Common myeloid progenitor, CD34-positive (primary cell): ENCODE results near the gene BNIP3.

Experiments
- CTCF ChIA-PET: fragments of 350-600 bp; sonication (Branson Sonifier 250); formaldehyde crosslinking; loops from one replicate; lab custom pipeline; 2021; ENCODE audit warnings: antibody characterized with exemption; lab: Charles Lee
- POLR2A ChIA-PET: fragments of 350-600 bp; sonication (Branson Sonifier 250); formaldehyde crosslinking; loops from one replicate; lab custom pipeline; 2021; ENCODE audit warnings: antibody characterized with exemption; lab: Charles Lee
- DNase-seq, 3 donors: peaks; one replicate each; pipeline versions ENCODE4 v3.0.0 to v3.0.0-alpha.2; 2013
- H3K27ac ChIP-seq, 2 experiments: 1 replicate in 1 of 2; 2 replicates in 1 of 2; pipeline ENCODE4 v1.7.0; 2013; ENCODE audit warnings: inconsistent platforms in 2 of 2, low read length in 2 of 2, mild to moderate bottlenecking in 2 of 2, low read depth in 1 of 2, moderate library complexity in 1 of 2; ENCODE audit not compliant: severe bottlenecking in 2 of 2, insufficient read depth in 1 of 2, poor library complexity in 1 of 2
- H3K27me3 ChIP-seq, 5 experiments: replicated peaks in 2 of 5; 1 replicate in 3 of 5; 2 replicates in 2 of 5; pipeline versions ENCODE4 v1.6.1 to v1.7.0; 2013; ENCODE audit warnings: low read length in 4 of 5, mild to moderate bottlenecking in 2 of 5, moderate library complexity in 2 of 5, inconsistent platforms in 1 of 5; ENCODE audit not compliant: insufficient read depth in 5 of 5, control insufficient read depth in 4 of 5
- H3K36me3 ChIP-seq, 4 experiments: 1 replicate in 2 of 4; 2 replicates in 2 of 4; pipeline versions ENCODE4 v1.6.1 to v1.7.0; 2013; ENCODE audit warnings: low read length in 3 of 4, control low read depth in 1 of 4, mild to moderate bottlenecking in 1 of 4; ENCODE audit not compliant: control insufficient read depth in 4 of 4, insufficient read depth in 4 of 4
- H3K4me1 ChIP-seq, 4 experiments: 1 replicate in 3 of 4; 2 replicates in 1 of 4; pipeline versions ENCODE4 v1.6.1 to v1.7.1; 2013; ENCODE audit warnings: low read length in 3 of 4, mild to moderate bottlenecking in 3 of 4, control low read depth in 1 of 4, inconsistent platforms in 1 of 4, moderate library complexity in 1 of 4; ENCODE audit not compliant: control insufficient read depth in 4 of 4, insufficient read depth in 4 of 4; ENCODE audit errors: control extremely low read depth in 1 of 4
- H3K4me3 ChIP-seq, 7 experiments: 1 replicate in 4 of 7; 2 replicates in 3 of 7; pipeline versions ENCODE4 v1.5.1 to v1.7.0; 2013; ENCODE audit warnings: mild to moderate bottlenecking in 7 of 7, low read length in 6 of 7, moderate library complexity in 6 of 7, inconsistent platforms in 2 of 7, low read depth in 2 of 7, control low read depth in 1 of 7; ENCODE audit not compliant: insufficient read depth in 4 of 7, control insufficient read depth in 1 of 7; ENCODE audit errors: extremely low read depth in 1 of 7
- H3K9me3 ChIP-seq, 5 experiments: 1 replicate in 4 of 5; 2 replicates in 1 of 5; pipeline versions ENCODE4 v1.6.1 to v1.7.1; 2013; ENCODE audit warnings: low read length in 4 of 5, mild to moderate bottlenecking in 2 of 5, inconsistent platforms in 1 of 5, low read depth in 1 of 5, moderate library complexity in 1 of 5; ENCODE audit not compliant: control insufficient read depth in 4 of 5, insufficient read depth in 2 of 5; ENCODE audit errors: control extremely low read depth in 1 of 5
- WGBS: methylation state at CpG from one replicate; pipeline ENCODE4 v1.1.5; 2013; ENCODE audit not compliant: insufficient coverage; 5-methylcytosine and 5-hydroxymethylcytosine counted together

Gene BNIP3

DNA sequence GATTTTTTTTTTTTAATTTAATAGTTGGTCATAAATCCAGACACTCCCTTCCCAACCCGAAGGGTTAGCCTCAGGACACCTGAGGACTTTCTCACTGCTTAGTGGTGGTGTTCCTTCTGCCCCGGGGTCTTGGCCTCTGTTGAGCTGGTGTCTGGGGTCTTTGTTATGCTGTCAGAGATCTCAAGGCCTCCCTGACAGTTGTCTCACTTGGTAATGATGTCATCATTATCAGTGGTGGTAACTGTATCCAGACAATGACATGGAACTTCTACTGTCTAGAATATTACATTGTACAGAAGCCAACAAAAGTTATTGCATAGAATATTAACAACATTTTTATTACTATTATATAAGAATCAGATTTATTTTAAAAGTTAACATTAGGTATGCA lies 48.0 kb downstream of the BNIP3 start:
- Histone ChIP-seq H3K36me3 (peaks cover 0 to 40% (median 13%) of the 10 kb centered on the region in 4 experiments), H3K27me3 (no peaks in the 10 kb centered on the region), H3K4me3 (no peak overlapping the region), H3K4me1 (peaks cover 0 to 23% (median 12%) of the 10 kb centered on the region in 4 experiments), H3K27ac (no peak overlapping the region), H3K9me3 (no peaks in the 10 kb centered on the region)
- WGBS, result no CpG with 5 or more reads among the region's 2 CpGs
- CTCF ChIA-PET, result interaction anchor here (1.7 kb wide), 1 partner anchor 10 kb away, joined by 5 read pairs; no protein-coding TSS in a partner anchor
- POLR2A ChIA-PET, result no interaction called here
- DNase-seq, result no peak

DNA sequence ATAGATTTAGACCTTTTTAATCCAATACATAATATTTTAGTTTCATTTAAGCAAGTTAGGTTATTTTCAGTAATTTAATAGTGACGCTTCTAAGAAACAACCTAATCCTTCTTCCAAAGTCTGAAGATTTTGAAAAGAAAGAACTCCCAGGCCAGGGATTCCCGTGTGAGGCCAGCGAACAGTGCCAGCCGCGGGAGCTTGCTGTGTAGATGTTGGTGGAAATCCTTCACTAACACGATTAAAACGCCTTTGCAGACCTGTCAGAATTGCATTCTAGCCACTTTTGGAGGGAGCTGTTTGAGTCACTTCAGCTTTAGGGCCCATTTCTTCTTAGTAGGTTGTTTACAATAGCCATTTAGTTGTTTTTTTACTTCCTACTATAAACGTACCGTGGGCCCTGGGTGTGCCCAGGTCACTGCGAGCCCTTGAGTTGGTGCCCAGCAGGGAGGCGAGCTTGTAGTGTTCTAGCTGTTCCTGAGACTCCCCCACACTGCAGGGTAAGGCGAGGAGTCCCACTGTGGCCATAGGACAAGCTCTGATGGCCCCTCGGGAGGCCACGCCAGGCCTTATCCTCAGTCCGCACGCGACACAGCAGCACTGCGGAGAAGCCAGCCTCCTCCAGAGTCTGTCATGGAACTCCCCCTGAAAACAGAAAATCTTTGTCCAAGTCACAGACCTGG lies 48.6 kb downstream of the BNIP3 start:
- 96% methylated on average over 14 of the region's 18 CpGs for WGBS
- ChIA-PET POLR2A (no interaction called here), CTCF (interaction anchor here (1.7 kb wide), 1 partner anchor 10 kb away, joined by 5 read pairs; no protein-coding TSS in a partner anchor)
- Histone ChIP-seq H3K9me3 (no peaks in the 10 kb centered on the region), H3K4me1 (peaks cover 0 to 28% (median 18%) of the 10 kb centered on the region in 4 experiments), H3K4me3 (no peak overlapping the region), H3K27ac (no peak overlapping the region), H3K36me3 (peaks cover 0 to 35% (median 9%) of the 10 kb centered on the region in 4 experiments), H3K27me3 (no peaks in the 10 kb centered on the region)
- no peak for DNase-seq

DNA sequence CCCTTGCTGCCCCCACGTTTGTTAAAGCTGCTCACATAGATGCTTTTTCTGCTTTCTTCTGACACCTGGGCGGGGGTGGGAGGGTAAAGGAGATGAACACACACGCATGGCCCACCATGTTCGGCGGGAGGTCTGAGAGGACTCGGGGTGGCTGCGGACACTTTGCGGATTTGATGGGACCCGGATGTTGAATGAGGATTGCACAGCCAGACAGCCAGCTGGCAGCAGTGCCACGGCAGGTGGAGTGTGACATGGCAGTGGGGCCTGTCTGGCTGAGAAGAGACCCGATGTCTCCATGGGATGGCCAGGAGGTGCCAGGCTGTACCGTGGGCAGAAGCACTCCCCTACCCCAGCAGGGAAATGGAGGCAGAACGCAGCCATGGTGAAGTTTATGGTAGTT lies 49.7 kb downstream of the BNIP3 start:
- DNase-seq, result no peak
- Histone ChIP-seq H3K4me3 (no peak overlapping the region), H3K36me3 (peaks cover 0 to 29% (median 2%) of the 10 kb centered on the region in 4 experiments), H3K9me3 (no peaks in the 10 kb centered on the region), H3K27ac (no peak overlapping the region), H3K4me1 (peaks cover 0 to 40% (median 22%) of the 10 kb centered on the region in 4 experiments), H3K27me3 (no peaks in the 10 kb centered on the region)
- WGBS, result 99% methylated on average over 12 of the region's 13 CpGs
- POLR2A ChIA-PET, result no interaction called here
- CTCF ChIA-PET, result interaction anchor here (1.7 kb wide), 1 partner anchor 11 kb away, joined by 5 read pairs; no protein-coding TSS in a partner anchor

DNA sequence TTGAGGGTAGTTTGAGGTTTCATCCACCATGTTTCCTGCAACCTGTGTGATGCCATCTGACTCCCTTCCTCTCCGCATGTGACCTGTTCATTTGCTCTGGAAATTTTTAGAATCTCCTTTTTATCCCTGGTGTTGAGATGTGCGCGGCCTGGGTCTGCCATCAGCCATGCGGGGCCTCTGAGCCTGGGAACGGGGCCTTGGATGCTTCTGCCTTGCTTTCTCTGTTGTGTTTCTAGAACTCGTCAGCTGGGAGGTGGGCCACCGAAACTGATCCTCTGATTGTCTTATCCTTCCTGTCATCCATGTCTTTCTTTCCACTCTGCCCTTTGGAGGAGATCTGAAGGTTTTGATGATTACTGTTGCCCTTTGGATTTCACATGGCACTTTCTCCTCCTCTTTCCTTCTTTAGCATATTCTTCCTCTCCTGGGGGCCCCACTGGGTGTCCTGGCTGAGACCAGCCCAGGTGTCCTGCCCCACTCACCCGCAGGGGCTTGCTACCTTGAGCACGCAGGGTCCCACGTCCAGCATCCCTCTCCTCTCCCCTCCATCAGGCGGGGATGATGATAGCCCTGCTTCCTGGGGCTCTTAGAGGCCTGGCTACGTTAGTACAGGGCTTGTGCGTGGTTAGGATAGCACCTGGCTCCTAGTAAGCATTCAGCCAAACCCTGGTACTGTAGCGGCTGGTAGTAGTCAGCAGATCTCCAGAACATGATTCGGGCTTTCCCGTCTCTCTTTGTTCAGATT lies 51.0 kb downstream of the BNIP3 start:
- 95% methylated on average over 16 of the region's 16 CpGs for WGBS
- H3K4me3 ChIP-seq, result no peak overlapping the region
- peaks cover 0 to 3% (median 2%) of the 10 kb centered on the region in 5 experiments for H3K9me3 ChIP-seq
- no peak overlapping the region for H3K27ac ChIP-seq
- peaks cover 0 to 46% (median 22%) of the 10 kb centered on the region in 4 experiments for H3K4me1 ChIP-seq
- H3K27me3 ChIP-seq, result no peaks in the 10 kb centered on the region
- DNase-seq, result no peak
- peaks cover 0 to 19% (median 0%) of the 10 kb centered on the region in 4 experiments for H3K36me3 ChIP-seq
- ChIA-PET CTCF (no interaction called here), POLR2A (no interaction called here)

DNA sequence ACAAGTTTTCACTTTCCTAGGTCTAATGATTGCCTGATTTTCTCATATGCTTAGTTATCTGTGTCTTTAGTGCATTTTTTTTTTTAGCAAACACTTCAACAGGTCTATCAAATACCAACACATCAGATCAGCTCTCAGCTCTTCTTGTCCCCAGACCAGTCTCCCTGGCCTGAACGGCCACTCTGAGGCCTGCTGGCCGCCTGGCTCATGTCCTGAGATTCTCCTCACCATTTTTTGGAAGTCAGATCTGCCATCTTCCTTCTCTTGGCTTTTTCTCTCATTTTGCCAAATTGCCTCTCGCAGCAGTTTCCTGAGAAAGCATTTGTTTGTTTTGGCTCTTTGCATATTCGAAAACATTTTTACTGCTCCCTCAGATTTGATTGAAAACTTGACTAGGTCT lies 51.6 kb downstream of the BNIP3 start:
- 98% methylated on average over 4 of the region's 4 CpGs for WGBS
- Histone ChIP-seq H3K9me3 (peaks cover 0 to 8% (median 5%) of the 10 kb centered on the region in 5 experiments), H3K27ac (no peak overlapping the region), H3K4me1 (peaks cover 0 to 45% (median 20%) of the 10 kb centered on the region in 4 experiments), H3K27me3 (no peaks in the 10 kb centered on the region), H3K4me3 (no peak overlapping the region), H3K36me3 (peaks cover 0 to 19% (median 0%) of the 10 kb centered on the region in 4 experiments)
- ChIA-PET CTCF (interaction anchor here (0.9 kb wide), 1 partner anchor 44 kb away, joined by 3 read pairs; no protein-coding TSS in a partner anchor), POLR2A (no interaction called here)
- DNase-seq, result no peak

DNA sequence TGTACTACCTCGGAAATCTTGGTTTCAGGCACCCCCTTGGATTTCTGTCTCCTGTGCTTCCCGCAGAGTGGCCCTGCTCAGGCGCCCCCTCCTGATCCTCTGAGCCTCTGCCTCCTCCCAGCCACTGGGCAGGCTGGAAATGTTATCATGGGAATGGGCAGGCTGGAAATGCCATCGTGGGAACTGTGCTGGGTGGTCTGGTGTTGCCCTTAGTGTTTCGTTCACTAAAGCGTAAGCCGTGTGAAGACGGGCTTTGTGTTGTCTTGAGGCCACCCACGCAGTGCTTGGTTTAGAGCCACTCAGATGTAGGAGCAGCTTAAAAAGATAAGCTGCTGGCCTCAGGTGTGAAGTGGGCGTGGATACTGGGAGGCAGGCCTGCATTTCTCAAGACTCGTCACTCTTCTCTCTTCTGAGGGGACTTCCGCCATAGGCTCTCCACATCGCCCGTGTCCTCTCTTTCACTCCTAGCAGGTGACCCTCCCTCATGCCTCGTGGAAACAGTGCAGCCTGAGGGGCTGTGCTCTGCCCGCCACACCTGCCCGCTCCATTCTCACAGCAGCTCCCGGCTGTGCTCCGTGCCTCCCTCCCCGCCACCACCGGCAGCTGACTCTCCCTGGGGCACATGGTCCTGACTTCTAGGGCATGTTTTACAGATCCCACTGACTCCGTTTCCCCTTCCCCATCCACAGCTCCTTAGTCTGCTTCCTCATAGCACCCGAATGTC lies 52.4 kb downstream of the BNIP3 start:
- DNase-seq, result no peak
- WGBS, result 94% methylated on average over 19 of the region's 23 CpGs
- Histone ChIP-seq H3K36me3 (peaks cover 0 to 13% (median 0%) of the 10 kb centered on the region in 4 experiments), H3K27ac (peak overlapping the region in 1 of 2 experiments; percentile 8), H3K27me3 (no peaks in the 10 kb centered on the region), H3K4me3 (no peak overlapping the region), H3K9me3 (peaks cover 0 to 14% (median 5%) of the 10 kb centered on the region in 5 experiments), H3K4me1 (peaks cover 0 to 36% (median 15%) of the 10 kb centered on the region in 4 experiments)
- POLR2A ChIA-PET, result no interaction called here
- CTCF ChIA-PET, result interaction anchor here (0.9 to 1.0 kb wide), 2 partner anchors 40 to 44 kb away, joined by 3 to 4 read pairs; no protein-coding TSS in a partner anchor
